GM12878 (cell line): Measurements from ENCODE around the gene TMEM82. TPM values are rescaled to one million over a fixed set of nuclear protein-coding genes. Genes with fewer than 3 reads are reported as not detected.

Experiments used
- ATAC-seq: fragments of 200-7000 bp; cut with Tn5 transposase; 3 replicates; pipeline ENCODE4 v1.9.1; 2020; ENCODE audit warnings: mild to moderate bottlenecking, moderate library complexity
- BruUV-seq: library from RNA; stranded (reverse); fragments of 400-500 nt; replicated peaks from 2 replicates; lab custom pipeline; 2021; lab: Mats Ljungman, UMichigan
- CTCF ChIA-PET: fragments of 300-600 bp; sonication (Branson Sonifier 250); formaldehyde crosslinking; extraction: SDS; loops from one replicate; lab custom pipeline; 2021; ENCODE audit warnings: inconsistent platforms; lab: Yijun Ruan, JAX
- POLR2A ChIA-PET: fragments of 350-600 bp; formaldehyde crosslinking; extraction: SDS; loops from one replicate; lab custom pipeline; 2021; ENCODE audit warnings: inconsistent platforms; lab: Charles Lee
- RAD21 ChIA-PET: fragments of 300-600 bp; sonication (Branson Sonifier 250); formaldehyde crosslinking; loops from one replicate; lab custom pipeline; 2023; ENCODE audit warnings: antibody characterized with exemption; ENCODE audit not compliant: unreplicated experiment; lab: Charles Lee
- SMC1A ChIA-PET: fragments of 300-600 bp; sonication (Branson Sonifier 250); formaldehyde crosslinking; loops from one replicate; lab custom pipeline; 2023; ENCODE audit not compliant: unreplicated experiment, uncharacterized antibody; lab: Charles Lee
- DNase-seq: peaks from one replicate; pipeline ENCODE4 v3.0.0-alpha.2; 2011; ENCODE audit warnings: low read depth, low spot score
- FAIRE-seq: peaks from 3 replicates; lab custom pipeline; 2011; peaks lifted over from hg19 to GRCh38; lab: Jason Lieb, UNC
- H2AFZ ChIP-seq: 2 replicates; pipeline ENCODE4 v1.6.0; 2011; ENCODE audit warnings: low read depth, low read length, control low read depth; ENCODE audit not compliant: control insufficient read depth
- H3K27ac ChIP-seq: 2 replicates; pipeline ENCODE4 v1.5.1; 2011; ENCODE audit warnings: control low read depth; ENCODE audit not compliant: control insufficient read depth, insufficient read depth
- H3K27me3 ChIP-seq, 2 experiments: replicated peaks in 1 of 2; 2 replicates each; pipeline versions ENCODE4 v1.6.0 to v1.6.1; 2011; ENCODE audit warnings: low read length in 1 of 2; ENCODE audit not compliant: control insufficient read depth in 2 of 2, insufficient read depth in 2 of 2
- H3K36me3 ChIP-seq, 2 experiments: 2 replicates each; pipeline ENCODE4 v1.5.1; 2011; ENCODE audit warnings: low read length in 1 of 2; ENCODE audit not compliant: control insufficient read depth in 2 of 2, insufficient read depth in 2 of 2
- H3K4me1 ChIP-seq: 2 replicates; pipeline ENCODE4 v1.6.1; 2011; ENCODE audit warnings: mild to moderate bottlenecking, low read length, moderate library complexity, mixed read lengths; ENCODE audit not compliant: control insufficient read depth, insufficient read depth
- H3K4me2 ChIP-seq: 2 replicates; pipeline ENCODE4 v1.6.0; 2011; ENCODE audit warnings: control low read depth; ENCODE audit not compliant: control insufficient read depth, insufficient read depth
- H3K4me3 ChIP-seq: fragments of 200-600 bp; sonication (generic); 2 replicates; pipeline ENCODE4 v1.5.1; 2016
- H3K79me2 ChIP-seq: 2 replicates; pipeline ENCODE4 v1.6.0; 2011; ENCODE audit warnings: low read length; ENCODE audit not compliant: control insufficient read depth, insufficient read depth
- H3K9ac ChIP-seq: 2 replicates; pipeline ENCODE4 v1.8.0; 2011; ENCODE audit warnings: low read length, control low read depth, mixed read lengths; ENCODE audit not compliant: control insufficient read depth, insufficient read depth
- H3K9me3 ChIP-seq: replicated peaks from 3 replicates; pipeline ENCODE4 v1.5.1; 2011; ENCODE audit warnings: mild to moderate bottlenecking, low read length; ENCODE audit not compliant: control insufficient read depth, insufficient read depth
- H4K20me1 ChIP-seq: 2 replicates; pipeline ENCODE4 v1.6.0; 2011; ENCODE audit not compliant: control insufficient read depth, insufficient read depth
- CHD1 ChIP-seq: IDR thresholded peaks from 2 replicates; pipeline ENCODE4 v1.6.1; 2012; ENCODE audit warnings: low read depth, low read length, improper control_type of control experiment
- FOS ChIP-seq: IDR thresholded peaks from 3 replicates; pipeline ENCODE4 v1.6.1; 2011; ENCODE audit warnings: borderline replicate concordance; ENCODE audit not compliant: insufficient read length; ENCODE audit errors: extremely low read depth
- POLR2A ChIP-seq: IDR thresholded peaks from 2 replicates; pipeline ENCODE4 v1.6.1; 2011; ENCODE audit warnings: low read depth, mild to moderate bottlenecking, low read length
- SIX5 ChIP-seq: IDR thresholded peaks from 2 replicates; pipeline ENCODE4 v1.6.1; 2011; ENCODE audit warnings: mild to moderate bottlenecking, low read depth, low read length, moderate library complexity; ENCODE audit not compliant: severe bottlenecking
- SMAD5 ChIP-seq: IDR thresholded peaks from 2 replicates; pipeline ENCODE4 v1.6.1; 2016; ENCODE audit warnings: antibody characterized with exemption, low read depth
- SPI1 ChIP-seq: IDR thresholded peaks from 2 replicates; pipeline ENCODE4 v1.6.1; 2011; ENCODE audit warnings: low read depth, mild to moderate bottlenecking, low read length, moderate library complexity, borderline replicate concordance; ENCODE audit not compliant: insufficient read depth
- STAT3 ChIP-seq: IDR thresholded peaks from 2 replicates; pipeline ENCODE4 v1.6.1; 2011; ENCODE audit warnings: low read depth, low read length, improper control_type of control experiment
- TCF7 ChIP-seq: IDR thresholded peaks from 2 replicates; pipeline ENCODE4 v1.6.1; 2014; ENCODE audit warnings: antibody characterized with exemption, borderline replicate concordance
- whole genome bisulfite sequencing: methylation state at CpG from one replicate; pipeline ENCODE4 v1.1.6; 2016; ENCODE audit warnings: low lambda C conversion rate; ENCODE audit not compliant: insufficient replicate concordance, insufficient coverage; ENCODE audit errors: missing lambda C conversion rate; 5-methylcytosine and 5-hydroxymethylcytosine counted together
- in situ Hi-C: fragments of 300-500 bp; cut with MboI; formaldehyde crosslinking; loops from 9 replicates; pipeline ENCODE4 v1.14.3; 2018; ENCODE audit warnings: mixed read lengths
- intact Hi-C: fragments of 100-400 bp; cut with micrococcal nuclease; formaldehyde crosslinking; loops from one replicate; pipeline ENCODE4 v1.14.2; 2022; ENCODE audit not compliant: unreplicated experiment
- polyA plus RNA-seq, 11 experiments: library from polyadenylated mRNA; depleted of rRNA in 4 of 11; unstranded in 6 of 11; stranded (reverse) in 5 of 11; fragments of >200 nt; fragmentation: Nextera tagmentation in 4 of 11; fragmentation: Illumina TruSeq in 1 of 11; extraction: Ambion mirVana in 4 of 11; extraction: Trizol in 1 of 11; gene quantifications; 1 replicate in 1 of 11; 2 replicates in 10 of 11; pipeline versions ENCODE4 v1.2.1 to v1.2.3, GENCODE V29; 2011 to 2016; ENCODE audit warnings: inconsistent platforms in 2 of 11, missing spikeins in 2 of 11, low read depth in 1 of 11
- total RNA-seq, 4 experiments: library from RNA; depleted of rRNA in 3 of 4; stranded (reverse); fragments of >200 nt in 3 of 4; fragmentation: Illumina TruSeq in 1 of 4; extraction: Trizol in 1 of 4; gene quantifications; 2 replicates each; pipeline versions ENCODE4 v1.2.1 to v1.2.3, GENCODE V29; 2013 to 2021

Gene TMEM82
- total and polyA plus RNA-seq, 10 of the 15 experiments (the other 5 are each of a cell fraction or from before 2014, with no cell fraction given), result not detected

DNA sequence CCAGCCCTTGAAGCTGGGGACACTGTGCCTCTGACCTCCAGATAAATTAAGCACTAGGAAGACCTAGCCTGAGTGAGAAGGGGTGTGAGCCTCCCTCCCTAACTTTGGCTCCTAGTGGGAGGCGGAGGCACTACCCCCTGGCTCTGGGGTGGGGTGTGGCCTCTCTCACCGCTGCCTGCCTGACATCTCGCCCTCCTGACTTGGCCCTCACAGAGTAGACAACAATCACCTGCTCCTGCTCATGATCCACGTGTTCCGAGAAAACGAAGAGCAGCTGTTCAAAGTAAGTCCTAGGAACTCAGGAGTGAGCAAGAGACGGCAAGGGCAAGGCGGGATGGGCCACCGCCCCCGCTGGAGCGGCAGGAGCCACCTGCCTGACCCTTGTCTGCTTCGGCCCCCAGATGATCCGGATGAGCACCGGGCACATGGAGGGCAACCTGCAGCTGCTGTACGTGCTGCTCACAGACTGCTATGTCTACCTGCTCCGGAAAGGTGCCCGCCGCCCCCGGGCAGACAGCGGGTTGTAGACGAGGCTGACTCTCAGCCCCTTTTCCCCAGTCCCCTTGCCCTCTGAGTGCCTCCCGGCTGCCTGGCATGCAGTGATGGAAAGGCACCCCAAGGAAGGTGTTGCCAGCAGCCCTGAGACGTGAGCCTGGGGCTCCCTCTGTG is 14.3 kb upstream of the TMEM82 start (continued):
- no peak for TF ChIP-seq SPI1

DNA sequence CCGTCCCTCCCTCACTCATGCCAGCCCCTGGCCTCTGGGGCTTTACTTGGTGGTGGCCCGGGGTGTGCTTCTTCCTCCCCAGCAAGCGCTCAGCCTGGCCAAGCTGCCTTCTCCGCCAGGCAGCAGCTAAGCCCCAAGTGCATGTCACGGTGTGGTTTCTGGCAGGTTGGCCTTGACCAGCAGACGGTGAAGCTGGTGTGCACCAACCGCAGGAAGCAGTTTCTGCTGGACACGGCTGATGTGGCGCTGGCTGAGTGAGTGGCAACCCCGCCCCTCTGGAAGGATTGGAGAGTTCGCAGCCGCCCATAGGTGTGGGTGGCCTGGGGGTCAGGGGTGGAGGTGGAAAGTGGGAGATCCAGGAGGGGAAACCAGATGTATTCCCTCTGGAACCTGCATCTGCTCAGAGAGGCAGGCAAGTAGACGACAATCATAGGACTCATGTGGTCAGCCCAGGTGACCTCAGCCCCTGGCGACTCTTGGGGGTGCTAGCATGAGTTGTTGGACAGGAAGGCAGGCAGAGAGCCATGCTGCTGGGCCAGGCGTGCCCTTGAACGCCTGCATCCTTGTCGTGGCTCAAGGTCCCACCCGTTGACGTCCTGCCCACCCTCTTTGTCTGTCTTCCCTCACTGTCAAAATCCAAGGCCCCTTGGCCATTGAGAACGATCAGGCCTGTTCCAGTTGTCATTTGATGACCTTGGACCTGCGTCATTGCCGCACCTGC is 13.2 kb upstream of the TMEM82 start:
- CTCF ChIA-PET, result no interaction called here
- in situ Hi-C loops, result no loop called here
- Histone ChIP-seq H3K9ac (no peak overlapping the region), H2AFZ (no peak overlapping the region), H3K9me3 (no peaks in the 10 kb centered on the region), H3K4me3 (no peak overlapping the region), H3K79me2 (no peaks in the 10 kb centered on the region), H3K27ac (no peak overlapping the region), H4K20me1 (no peaks in the 10 kb centered on the region)
- intact Hi-C loops, result no loop called here
- ATAC-seq, result no peak
- no peak for FAIRE-seq
- SMC1A ChIA-PET, result no interaction called here
- RAD21 ChIA-PET, result no interaction called here
- TF ChIP-seq CHD1 (no peak), POLR2A (peak; percentile 58)
- TF ChIP-seq, all 136 proteins: peak for 1
- H3K4me2 ChIP-seq, result no peak overlapping the region
- BruUV-seq, result no TSS peak
- peaks cover 18 to 33% of the 10 kb centered on the region in 2 experiments for H3K36me3 ChIP-seq
- POLR2A ChIA-PET, result no interaction called here
- no peaks in the 10 kb centered on the region for H3K27me3 ChIP-seq
- no peaks in the 10 kb centered on the region for H3K4me1 ChIP-seq
- no peak for DNase-seq
- WGBS, result 74% methylated on average over 17 of the region's 22 CpGs

DNA sequence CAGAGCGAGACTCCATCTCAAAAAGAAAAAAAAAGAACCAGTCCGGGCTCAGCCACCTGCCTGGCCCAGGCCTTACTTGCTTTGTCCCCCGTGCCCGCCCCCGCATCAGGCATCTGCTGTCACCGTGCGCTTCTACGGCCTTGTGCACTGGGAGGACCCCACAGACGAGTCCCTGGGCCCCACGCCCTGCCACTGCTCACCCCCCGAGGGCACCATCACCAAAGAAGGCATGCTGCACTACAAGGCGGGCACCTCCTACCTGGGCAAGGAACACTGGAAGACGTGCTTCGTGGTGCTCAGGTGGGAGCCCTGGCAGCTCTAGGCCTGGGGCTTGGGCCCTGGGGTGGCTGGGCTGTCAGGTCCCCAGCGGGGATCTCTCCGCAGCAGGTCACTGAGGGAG is 11.9 kb upstream of the TMEM82 start:
- no peaks in the 10 kb centered on the region for H3K79me2 ChIP-seq
- H4K20me1 ChIP-seq, result no peaks in the 10 kb centered on the region
- H3K27ac ChIP-seq, result no peak overlapping the region
- H3K4me1 ChIP-seq, result no peaks in the 10 kb centered on the region
- peaks cover 13 to 32% of the 10 kb centered on the region in 2 experiments for H3K36me3 ChIP-seq
- H3K27me3 ChIP-seq, result no peaks in the 10 kb centered on the region
- ChIA-PET CTCF (no interaction called here), POLR2A (no interaction called here), RAD21 (no interaction called here), SMC1A (no interaction called here)
- no peak for TF ChIP-seq SIX5
- no peak for TF ChIP-seq TCF7
- TF ChIP-seq STAT3, result no peak
- no peak for TF ChIP-seq SMAD5
- TF ChIP-seq FOS, result no peak
- no peak for DNase-seq
- H3K4me2 ChIP-seq, result no peak overlapping the region
- BruUV-seq, result no TSS peak
- H3K9me3 ChIP-seq, result no peaks in the 10 kb centered on the region
- in situ Hi-C loops (no loop called here), intact Hi-C loops (loop anchor here (5.0 kb wide), 1 partner anchor 298 kb away; no protein-coding TSS in a partner anchor)
- H2AFZ ChIP-seq, result no peak overlapping the region
- WGBS, result 94% methylated on average over 16 of the region's 16 CpGs
- no peak overlapping the region for H3K4me3 ChIP-seq
- FAIRE-seq, result no peak
- H3K9ac ChIP-seq, result no peak overlapping the region
- no peak for ATAC-seq
